Smooth muscle cell (in vitro differentiated cells): ENCODE data around the gene SIGLEC11. TPM values are rescaled to one million over a fixed set of nuclear protein-coding genes. Genes with fewer than 3 reads are reported as not detected.

Experiments used
- DNase-seq: peaks from one replicate; lab custom pipeline; 2025; ENCODE audit not compliant: unreplicated experiment; lab: John Stamatoyannopoulos, UW
- H2AFZ ChIP-seq: fragments of 200-600 bp; sonication (generic); 2 replicates; pipeline ENCODE4 v1.6.0; 2016; ENCODE audit warnings: antibody characterized with exemption, low read depth, mild to moderate bottlenecking
- H3F3A ChIP-seq: fragments of 200-600 bp; sonication (generic); 2 replicates; pipeline ENCODE4 v1.6.0; 2017; ENCODE audit warnings: antibody characterized with exemption, low read depth
- H3K27ac ChIP-seq: fragments of 200-600 bp; sonication (generic); 2 replicates; pipeline ENCODE4 v1.5.1; 2016; ENCODE audit warnings: low read depth, mild to moderate bottlenecking
- H3K27me3 ChIP-seq: fragments of 200-600 bp; sonication (generic); 2 replicates; pipeline ENCODE4 v1.6.1; 2016; ENCODE audit warnings: low read depth, mild to moderate bottlenecking
- H3K36me3 ChIP-seq: fragments of 200-600 bp; sonication (generic); 2 replicates; pipeline ENCODE4 v1.5.1; 2016; ENCODE audit warnings: low read depth
- H3K4me1 ChIP-seq: fragments of 200-600 bp; sonication (generic); 2 replicates; pipeline ENCODE4 v1.5.1; 2016; ENCODE audit warnings: low read depth
- H3K4me2 ChIP-seq: fragments of 200-600 bp; sonication (generic); 2 replicates; pipeline ENCODE4 v1.6.0; 2016; ENCODE audit warnings: mild to moderate bottlenecking
- H3K4me3 ChIP-seq: fragments of 200-600 bp; sonication (generic); 2 replicates; pipeline ENCODE4 v1.5.1; 2016; ENCODE audit warnings: mild to moderate bottlenecking
- H3K79me2 ChIP-seq: fragments of 200-600 bp; sonication (generic); 2 replicates; pipeline ENCODE4 v1.6.0; 2016; ENCODE audit warnings: low read depth, mild to moderate bottlenecking
- H3K9ac ChIP-seq: fragments of 200-600 bp; sonication (generic); 2 replicates; pipeline ENCODE4 v1.6.0; 2016; ENCODE audit warnings: low read depth
- H3K9me3 ChIP-seq: fragments of 200-600 bp; sonication (generic); replicated peaks from 2 replicates; pipeline ENCODE4 v1.5.1; 2016; ENCODE audit warnings: low read depth
- H4K20me1 ChIP-seq: fragments of 200-600 bp; sonication (generic); 2 replicates; pipeline ENCODE4 v1.6.0; 2016; ENCODE audit warnings: low read depth
- CTCF ChIP-seq: fragments of 200-600 bp; sonication (generic); IDR thresholded peaks from 2 replicates; pipeline ENCODE4 v1.5.1; 2017; ENCODE audit warnings: borderline replicate concordance, mild to moderate bottlenecking, antibody characterized with exemption; ENCODE audit not compliant: insufficient read depth, poor library complexity, severe bottlenecking
- WGBS: methylation state at CpG from one replicate; pipeline ENCODE4 v1.1.7; 2016; ENCODE audit warnings: low lambda C conversion rate; 5-methylcytosine and 5-hydroxymethylcytosine counted together
- polyA plus RNA-seq: library from polyadenylated mRNA; unstranded; fragments of >200 nt; fragmentation: Nextera tagmentation; extraction: Ambion mirVana; gene quantifications from 2 replicates; pipeline ENCODE4 v1.2.1, GENCODE V29; 2016
- total RNA-seq: library from RNA; depleted of rRNA; stranded (reverse); fragments of >200 nt; gene quantifications from 2 replicates; pipeline ENCODE4 v1.2.3, GENCODE V29; 2014

Gene SIGLEC11
- total and polyA plus RNA-seq, 2 experiments from 2014 or later: not detected

GRCh38 chr19:49912965-49913685, 47.8 kb downstream of the SIGLEC11 start:
- WGBS: 93% methylated on average over 21 of the region's 21 CpGs
- DNase-seq: no peak
- TF ChIP-seq CTCF: no peak
- Histone ChIP-seq H2AFZ (no peak overlapping the region), H3K27me3 (no peaks in the 10 kb centered on the region), H3K79me2 (peaks cover 5% of the 10 kb centered on the region), H3F3A (no peaks in the 10 kb centered on the region), H3K27ac (no peak overlapping the region), H3K4me3 (no peak overlapping the region), H3K36me3 (no peaks in the 10 kb centered on the region), H3K9ac (no peak overlapping the region), H4K20me1 (peaks cover 44% of the 10 kb centered on the region), H3K4me2 (no peak overlapping the region), H3K9me3 (no peaks in the 10 kb centered on the region), H3K4me1 (no peaks in the 10 kb centered on the region)

GRCh38 chr19:49911381-49912145, 49.4 kb downstream of the SIGLEC11 start:
- Histone ChIP-seq H2AFZ (no peak overlapping the region), H4K20me1 (peaks cover 41% of the 10 kb centered on the region), H3K27ac (no peak overlapping the region), H3K79me2 (peaks cover 5% of the 10 kb centered on the region), H3K4me2 (no peak overlapping the region), H3F3A (no peaks in the 10 kb centered on the region), H3K36me3 (no peaks in the 10 kb centered on the region), H3K4me3 (no peak overlapping the region), H3K9ac (no peak overlapping the region), H3K27me3 (no peaks in the 10 kb centered on the region), H3K9me3 (no peaks in the 10 kb centered on the region), H3K4me1 (no peaks in the 10 kb centered on the region)
- 92% methylated on average over 9 of the region's 9 CpGs for WGBS
- no peak for DNase-seq
- no peak for TF ChIP-seq CTCF

- no peak overlapping the region for H3K4me2 ChIP-seq
- no peak overlapping the region for H2AFZ ChIP-seq
- no peak for TF ChIP-seq CTCF
- no peaks in the 10 kb centered on the region for H3K4me1 ChIP-seq
- no peak overlapping the region for H3K9ac ChIP-seq
- no peaks in the 10 kb centered on the region for H3K36me3 ChIP-seq
- no peak for DNase-seq
- H3K79me2 ChIP-seq: peaks cover 2% of the 10 kb centered on the region
- WGBS: over 99% methylated on average over 5 of the region's 5 CpGs
- no peak overlapping the region for H3K27ac ChIP-seq
- H3K9me3 ChIP-seq: no peaks in the 10 kb centered on the region
- H3F3A ChIP-seq: no peaks in the 10 kb centered on the region
- H3K27me3 ChIP-seq: no peaks in the 10 kb centered on the region
- H4K20me1 ChIP-seq: peaks cover 34% of the 10 kb centered on the region
- no peak overlapping the region for H3K4me3 ChIP-seq
Measured at GRCh38 chr19:49910179-49910578, 50.8 kb downstream of the SIGLEC11 start.
